GM18868 (cell line): ENCODE data around the gene WBP4.
"Not testable (repeated sequence)": the region's sequence is repeated elsewhere in the genome, so short reads cannot be mapped to it uniquely, and the experiment has no call there.

Source experiments
- ATAC-seq: cut with Tn5 transposase; IDR thresholded peaks from one replicate; pipeline ENCODE4 v1.9.1; 2021; ENCODE audit warnings: mild to moderate bottlenecking, moderate library complexity; ENCODE audit not compliant: unreplicated experiment

WBP4 gene, protein sequence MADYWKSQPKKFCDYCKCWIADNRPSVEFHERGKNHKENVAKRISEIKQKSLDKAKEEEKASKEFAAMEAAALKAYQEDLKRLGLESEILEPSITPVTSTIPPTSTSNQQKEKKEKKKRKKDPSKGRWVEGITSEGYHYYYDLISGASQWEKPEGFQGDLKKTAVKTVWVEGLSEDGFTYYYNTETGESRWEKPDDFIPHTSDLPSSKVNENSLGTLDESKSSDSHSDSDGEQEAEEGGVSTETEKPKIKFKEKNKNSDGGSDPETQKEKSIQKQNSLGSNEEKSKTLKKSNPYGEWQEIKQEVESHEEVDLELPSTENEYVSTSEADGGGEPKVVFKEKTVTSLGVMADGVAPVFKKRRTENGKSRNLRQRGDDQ

DNA sequence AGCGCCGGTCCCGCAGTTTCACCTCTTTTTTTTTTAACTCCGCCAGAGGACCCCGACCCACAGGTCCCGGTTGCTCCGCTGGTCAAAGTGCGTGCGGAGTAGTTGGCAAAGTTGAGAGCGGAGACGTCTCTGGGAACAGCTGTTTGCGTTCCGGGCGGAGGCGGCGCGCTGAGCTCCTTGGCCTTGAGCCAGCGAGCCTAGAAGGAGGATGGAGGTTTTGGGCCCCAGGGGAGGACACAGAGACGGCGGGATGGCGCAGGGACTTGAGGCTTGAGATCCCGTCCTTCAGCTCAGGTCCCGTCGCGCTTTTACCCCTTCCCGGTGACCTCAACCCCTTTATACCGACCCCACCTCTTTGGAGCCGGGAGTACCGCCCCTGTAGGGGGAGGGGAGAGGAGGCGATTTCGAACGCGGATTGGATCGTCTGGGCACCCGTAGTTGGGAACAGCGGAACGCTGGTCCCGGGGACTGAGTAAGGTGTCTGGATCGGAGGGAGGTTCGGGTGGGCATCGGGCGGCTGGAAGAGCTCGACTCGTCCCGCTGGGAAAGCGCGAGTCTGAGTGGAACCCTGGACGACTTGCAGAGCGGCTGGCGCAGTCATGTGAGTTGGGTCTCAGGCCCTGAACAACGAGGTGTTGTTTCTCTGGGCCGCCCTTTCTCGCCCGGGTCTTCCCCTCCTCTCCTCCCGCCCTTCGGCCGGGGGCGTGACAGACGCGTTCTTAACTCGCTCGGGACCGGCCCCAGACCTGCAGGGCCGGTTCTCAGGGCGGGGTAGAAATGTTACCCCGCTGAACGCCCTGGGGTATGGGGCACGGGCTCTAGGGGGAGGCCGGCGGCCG is at the start of gene WBP4:
Gene WBP4 (plus strand): TSS at position 435 of the 839 bp plus-strand sequence. CDS start 165 bp downstream, at position 600.
- peak; percentile 74 for ATAC-seq

DNA sequence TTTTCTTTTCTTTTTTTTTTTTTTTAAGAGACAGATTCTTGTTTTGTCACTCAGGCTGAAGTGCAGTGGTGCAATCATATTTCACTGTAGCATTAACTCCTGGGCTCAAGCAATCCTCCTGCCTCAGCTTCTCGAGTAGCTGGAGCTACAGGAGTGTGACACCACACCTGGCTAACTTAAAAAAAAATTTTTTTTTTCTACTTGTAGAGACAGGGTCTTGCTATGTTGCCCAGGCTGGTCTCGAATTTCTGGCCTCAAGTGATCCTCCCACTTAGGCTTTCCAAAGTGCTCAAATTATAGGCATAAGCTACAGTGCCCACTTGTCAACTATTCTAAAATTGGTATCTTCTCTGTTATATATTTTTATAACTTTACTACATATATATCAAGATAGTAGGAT is 48.8 kb upstream of the WBP4 start:
- no peak for ATAC-seq

DNA sequence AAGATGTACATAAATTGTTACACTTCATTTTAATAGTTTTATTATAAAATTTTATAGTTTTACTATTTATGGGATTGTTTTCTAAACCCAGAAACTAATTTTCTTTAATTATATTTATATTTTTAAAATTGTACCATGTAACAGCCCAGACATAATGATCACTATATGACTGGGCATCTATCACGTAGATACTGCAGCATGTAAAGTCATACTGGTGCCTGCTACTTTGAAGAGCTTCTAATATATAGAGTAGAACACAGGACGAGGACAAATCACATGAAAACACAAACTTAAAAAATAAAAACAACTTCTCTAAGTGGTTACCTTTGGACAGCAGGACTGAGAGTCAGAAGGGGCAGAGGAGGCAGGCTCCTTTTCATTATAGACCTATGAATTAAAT is 47.5 kb upstream of the WBP4 start:
- peak; percentile 61 for ATAC-seq

DNA sequence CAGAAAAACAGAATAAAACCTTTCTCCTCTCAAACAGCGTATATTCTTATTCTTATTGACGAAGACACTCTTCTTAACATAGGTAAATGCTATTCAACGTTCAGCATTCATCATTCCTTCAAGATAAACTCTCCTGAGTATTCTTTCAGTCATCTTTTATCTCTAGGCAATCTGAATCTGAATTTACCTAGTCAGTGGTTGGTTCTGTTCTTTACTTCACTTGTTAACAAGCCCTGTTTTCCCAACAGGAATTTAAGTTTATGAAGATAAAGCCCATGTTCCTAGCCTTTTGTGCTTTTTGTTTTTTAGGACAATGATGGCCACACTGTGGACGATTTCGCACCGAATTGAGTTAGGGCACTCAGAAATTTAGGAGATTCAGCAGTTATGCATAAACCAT is 45.4 kb upstream of the WBP4 start:
- no peak for ATAC-seq

DNA sequence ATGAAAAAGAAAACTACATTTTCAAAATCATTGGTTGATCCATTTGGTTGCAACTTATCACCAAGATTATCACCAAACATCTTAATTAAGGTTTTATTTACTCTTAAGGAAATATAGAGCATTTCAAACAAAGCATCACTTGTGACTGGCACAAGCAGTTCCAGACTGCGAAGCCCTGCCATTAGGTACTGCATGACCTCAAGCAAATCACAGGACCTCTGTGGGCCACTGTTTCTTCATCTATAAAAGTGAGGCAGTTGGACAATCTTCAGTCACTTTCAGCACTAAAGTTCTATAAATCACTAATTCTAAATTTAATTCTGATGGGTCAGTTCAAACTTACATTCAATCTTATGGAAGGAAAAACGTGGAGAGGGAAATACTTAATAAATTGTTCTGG is 44.1 kb upstream of the WBP4 start:
- ATAC-seq: no peak

DNA sequence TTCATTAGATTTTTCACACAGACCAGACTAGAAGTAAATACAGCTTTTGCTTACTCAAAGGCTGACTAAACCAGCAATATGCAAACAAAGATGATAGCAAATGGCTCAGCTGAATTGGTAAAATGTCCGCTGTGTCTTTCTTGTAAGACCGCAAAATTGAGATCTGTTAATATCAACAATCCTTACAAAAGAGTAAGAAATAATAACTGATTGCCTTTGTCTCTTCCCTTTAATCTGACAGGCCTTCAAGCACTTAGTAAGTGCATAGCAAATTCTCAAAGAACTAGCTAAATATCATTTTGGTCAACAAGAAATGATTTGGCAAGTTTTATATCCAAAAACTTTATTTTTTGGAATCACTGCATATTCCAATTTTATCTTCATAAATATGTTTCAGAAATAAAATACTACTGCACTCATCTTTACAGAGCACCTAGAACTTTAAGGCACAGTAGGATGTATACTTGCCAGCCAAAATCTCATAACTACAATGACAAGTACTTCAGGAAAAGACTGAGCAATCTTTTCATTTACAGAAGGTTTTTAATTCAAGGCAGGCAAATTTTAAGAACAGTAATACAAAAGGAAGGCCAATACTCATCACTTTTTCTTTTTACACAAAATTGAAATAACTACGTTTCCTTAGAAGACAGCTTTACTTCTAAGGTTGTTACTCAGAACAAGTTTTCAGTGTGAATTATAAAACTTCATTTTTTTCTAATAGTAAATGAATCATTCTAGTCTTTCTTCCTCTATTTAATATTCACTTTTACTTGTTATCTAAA is 43.3 kb upstream of the WBP4 start:
- ATAC-seq: no peak

DNA sequence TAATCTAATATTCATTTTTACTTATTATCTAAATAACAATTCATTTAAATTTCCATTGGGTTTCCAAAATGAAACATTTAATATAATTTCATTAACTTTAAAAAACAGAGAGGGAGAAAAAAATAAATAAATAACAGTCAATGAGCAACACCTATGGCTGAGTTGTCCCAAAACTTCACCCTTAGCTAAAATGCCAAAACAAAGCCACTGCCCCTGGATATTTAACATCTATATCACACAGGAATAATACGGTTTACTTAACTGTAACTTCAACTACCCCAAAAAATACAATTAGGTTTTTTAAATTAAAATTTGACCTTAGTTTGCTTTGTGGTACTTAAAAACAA is 42.7 kb upstream of the WBP4 start:
- no peak for ATAC-seq

DNA sequence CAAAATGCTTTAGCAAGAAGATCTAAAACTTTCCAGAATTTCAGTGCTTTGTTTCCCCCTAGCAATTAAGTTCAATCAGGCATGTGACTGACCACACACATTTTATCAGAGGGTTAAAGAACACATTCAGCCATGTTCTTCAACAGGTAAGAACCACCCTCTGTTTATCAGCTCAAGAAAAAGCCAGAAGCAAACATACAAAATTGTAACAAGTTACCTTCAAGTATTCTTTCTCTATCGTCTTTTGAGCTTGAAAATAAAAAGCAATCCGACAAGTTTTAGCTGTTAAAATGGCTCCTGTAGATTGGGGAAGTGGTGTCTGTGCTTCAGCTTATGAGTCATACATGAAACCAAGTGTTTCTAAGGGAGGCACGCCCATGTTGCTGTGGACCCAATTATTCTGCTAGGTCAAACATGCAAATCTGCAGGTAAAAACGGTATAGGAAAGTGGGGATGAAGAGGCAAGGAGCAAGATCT is 42.3 kb upstream of the WBP4 start, which contains the start of gene ELF1:
Gene ELF1 (minus strand): TSS at position 306 of the 477 bp plus-strand sequence. CDS start 37,262 bp downstream, outside the sequence.
- peak; percentile 95 for ATAC-seq

DNA sequence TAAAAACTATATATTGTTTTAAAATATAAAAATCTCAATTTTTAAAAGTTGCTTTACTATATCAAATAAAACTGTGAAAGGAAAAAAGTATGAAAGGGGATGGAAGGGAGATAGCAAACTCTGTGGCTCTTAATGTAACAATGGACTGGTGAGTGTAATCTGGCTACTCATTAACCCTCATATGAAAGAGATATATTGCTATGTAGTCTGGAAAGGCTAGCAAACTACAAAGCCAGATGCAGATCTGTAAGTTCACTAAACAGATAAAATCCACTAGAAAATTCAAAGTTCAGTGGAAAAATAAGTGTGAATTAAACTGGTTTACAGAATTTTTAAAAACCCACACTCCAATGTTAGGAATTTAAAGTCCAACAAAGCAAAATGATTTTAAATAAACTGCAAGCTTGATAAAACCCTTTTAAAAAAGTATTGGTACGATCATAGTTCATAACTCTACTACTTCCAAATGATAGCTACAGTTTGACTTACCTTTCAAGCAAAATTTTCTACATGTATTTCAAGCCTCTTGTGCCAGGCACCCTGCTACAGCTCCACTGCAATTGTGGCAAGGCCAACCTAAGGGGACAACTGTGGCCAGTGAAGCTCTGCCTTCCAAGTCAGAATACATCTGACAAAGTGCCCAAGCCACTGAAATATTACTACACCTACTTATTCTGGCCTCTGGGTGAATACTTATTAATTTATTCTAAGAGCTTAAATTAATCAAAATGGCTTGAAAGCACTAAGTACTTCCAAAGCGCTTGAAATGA is 41.5 kb upstream of the WBP4 start:
- no peak for ATAC-seq

DNA sequence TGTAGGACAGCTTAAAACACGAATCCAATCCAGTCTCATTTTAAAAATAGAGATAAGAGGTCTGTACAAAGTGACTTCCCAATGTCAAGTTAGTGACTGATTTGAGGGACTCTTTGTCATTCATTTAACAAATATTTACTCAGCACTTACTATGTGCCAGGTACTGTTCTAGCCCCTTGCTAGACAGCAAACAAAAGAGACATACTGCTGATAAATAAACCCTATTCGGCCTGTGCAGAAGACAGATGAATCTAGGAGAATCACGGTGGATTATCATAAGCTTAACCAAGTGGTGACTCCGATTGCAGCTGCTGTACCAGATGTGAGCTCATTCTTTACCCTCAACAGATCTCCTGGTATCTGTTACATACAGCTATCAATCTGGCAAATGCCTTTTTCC is 35.8 kb upstream of the WBP4 start:
- no peak for ATAC-seq

DNA sequence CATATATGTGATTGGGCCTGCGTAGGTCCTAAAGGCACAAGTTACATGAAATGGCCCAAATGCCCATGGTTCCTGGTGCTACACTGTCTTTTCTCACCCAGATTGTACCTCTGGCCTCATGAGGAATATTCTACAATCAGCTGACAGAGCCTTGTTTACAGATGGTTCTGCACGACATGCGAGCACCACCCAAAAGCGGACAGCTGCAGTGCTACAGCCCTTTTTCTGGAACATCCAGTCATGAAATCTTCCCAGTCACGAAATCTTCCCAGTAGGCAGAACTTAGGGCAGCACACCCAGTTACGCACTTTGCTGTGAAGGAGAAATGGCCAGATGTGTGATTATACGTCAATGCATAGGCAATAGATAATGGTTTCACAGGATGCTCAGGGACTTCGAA is 34.5 kb upstream of the WBP4 start:
- no peak for ATAC-seq

DNA sequence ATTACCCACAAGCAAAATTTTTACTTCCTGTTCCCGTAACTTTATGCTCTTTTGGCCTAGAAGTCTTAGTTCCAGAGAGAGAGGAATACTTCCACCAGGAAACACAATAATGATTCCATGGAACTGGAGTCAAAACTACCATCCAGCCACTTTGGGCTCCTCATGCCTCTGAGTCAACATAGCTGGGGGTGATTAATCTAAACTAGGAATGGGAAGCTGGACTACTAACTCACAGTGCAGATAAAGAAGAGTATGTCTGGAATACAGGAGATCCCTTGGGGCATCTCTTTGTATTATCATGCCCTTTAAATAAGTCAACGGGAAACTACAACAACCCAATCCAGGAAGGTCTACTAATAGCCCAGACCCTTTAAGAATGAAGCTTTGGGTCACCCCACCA is 33.3 kb upstream of the WBP4 start:
- ATAC-seq: no peak

DNA sequence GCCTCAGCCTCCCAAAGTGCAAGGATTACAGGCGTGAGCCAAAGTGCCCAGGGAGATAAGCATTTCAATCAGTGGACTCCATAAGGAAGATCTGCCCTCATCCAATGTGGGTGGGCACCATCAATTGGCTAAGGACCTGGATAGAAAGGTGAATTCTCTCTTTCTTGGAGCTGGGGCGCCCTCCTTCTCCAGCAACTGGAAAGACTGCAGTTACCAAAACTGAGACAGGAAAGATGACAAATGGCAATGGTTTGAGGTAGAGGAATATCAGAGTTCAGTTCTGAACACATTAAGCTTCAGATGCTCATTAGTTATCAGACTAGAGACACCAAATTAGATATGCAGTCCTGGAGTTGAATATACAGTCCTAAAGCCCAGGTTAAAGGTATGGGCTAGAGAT is 31.7 kb upstream of the WBP4 start:
- no peak for ATAC-seq

DNA sequence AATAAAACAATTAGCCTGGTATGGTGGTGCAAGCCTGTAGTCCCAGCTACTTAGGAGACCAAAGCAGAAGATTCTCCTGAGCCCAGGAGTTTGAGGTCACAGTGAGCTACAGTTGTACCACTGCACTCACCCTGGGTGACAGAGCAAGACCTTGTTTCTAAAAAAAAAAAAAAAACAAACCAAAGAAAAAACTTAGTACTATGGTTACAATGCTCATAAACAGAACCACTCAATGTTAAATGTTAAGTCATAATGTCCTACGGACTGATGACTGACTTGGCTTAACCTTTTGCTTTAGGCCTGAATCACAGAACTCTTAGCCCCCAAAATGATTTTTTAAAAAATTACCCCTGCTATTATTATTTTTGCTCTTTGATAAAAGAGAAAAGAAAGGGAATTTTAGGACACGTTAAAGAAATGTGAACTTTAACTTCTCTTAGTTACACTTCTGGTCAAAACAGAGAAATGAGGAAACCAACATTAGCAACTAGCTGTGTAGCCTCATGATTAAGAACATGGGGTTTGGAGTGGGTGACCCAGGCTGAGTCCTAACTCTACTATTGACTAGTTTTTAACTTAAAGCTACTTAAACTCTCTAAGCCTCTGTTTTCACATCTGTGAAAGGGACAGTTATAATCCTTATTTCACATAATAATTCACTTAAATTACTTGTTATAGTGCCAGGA is 28.5 kb upstream of the WBP4 start:
- ATAC-seq: no peak

DNA sequence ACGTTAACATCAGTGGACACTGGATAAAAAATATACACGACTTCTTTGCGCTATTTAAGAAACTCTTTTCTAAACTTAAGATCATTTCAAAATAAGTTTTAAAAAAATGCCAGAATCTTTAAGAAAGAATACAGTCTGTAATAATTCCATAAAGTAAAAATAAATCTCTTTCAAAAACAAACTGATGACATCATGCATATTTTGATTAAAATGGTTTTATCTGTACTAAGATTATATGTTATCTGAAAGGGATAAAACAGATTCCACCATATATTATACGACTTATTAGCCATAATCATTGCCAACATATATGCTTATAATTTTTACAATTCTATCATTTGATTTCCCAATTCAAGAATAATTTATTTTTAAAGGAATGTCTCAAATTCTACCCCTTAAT is 26.9 kb upstream of the WBP4 start:
- no peak for ATAC-seq

DNA sequence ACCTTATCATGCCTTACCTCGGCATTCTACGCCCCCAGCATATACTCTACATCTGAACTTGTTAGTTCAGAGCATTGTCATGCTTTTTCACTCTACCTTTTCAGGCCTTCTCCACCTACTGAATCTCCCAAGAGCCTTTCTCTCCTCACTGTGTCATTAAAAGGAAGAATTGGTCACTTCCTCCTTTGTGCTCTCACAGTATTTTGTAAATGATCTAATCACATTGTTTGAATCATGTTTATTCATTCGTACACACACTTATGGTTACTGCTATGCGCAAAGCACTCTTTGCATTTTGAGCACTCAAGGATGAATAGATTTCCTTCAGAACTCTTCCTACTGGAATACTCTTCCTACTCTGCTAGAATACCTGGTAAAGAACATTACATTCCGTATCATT is 26.4 kb upstream of the WBP4 start:
- no peak for ATAC-seq

DNA sequence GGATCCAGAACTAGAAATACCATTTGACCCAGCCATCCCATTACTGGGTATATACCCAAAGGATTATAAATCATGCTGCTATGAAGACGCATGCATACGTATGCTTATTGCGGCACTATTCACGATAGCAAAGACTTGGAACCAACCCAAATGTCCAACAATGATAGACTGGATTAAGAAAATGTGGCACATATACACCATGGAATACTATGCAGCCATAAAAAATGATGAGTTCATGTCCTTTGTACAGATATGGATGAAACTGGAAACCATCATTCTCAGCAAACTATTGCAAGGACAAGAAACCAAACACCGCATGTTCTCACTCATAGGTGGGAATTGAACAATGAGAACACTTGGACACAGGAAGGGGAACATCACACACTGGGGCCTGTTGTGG is 24.8 kb upstream of the WBP4 start:
- not testable (repeated sequence) for ATAC-seq

DNA sequence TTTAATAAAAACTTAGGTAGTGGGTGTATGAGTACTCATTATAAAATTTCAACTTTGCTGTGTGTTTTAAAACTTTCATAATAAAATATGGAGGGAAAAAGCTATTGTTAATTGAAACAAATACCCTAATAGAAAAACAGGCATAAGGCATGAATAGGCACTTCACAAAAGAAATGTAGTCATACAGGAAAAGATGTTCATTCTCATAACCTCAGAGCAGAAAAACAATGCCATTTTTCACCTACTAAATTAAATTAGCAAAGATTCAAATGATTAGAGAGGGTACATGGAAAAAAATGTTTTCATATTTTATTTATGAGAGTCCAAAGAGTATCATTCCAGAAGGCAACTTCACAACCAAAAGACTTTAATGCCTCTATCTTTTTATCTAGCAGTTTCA is 21.6 kb upstream of the WBP4 start:
- no peak for ATAC-seq

DNA sequence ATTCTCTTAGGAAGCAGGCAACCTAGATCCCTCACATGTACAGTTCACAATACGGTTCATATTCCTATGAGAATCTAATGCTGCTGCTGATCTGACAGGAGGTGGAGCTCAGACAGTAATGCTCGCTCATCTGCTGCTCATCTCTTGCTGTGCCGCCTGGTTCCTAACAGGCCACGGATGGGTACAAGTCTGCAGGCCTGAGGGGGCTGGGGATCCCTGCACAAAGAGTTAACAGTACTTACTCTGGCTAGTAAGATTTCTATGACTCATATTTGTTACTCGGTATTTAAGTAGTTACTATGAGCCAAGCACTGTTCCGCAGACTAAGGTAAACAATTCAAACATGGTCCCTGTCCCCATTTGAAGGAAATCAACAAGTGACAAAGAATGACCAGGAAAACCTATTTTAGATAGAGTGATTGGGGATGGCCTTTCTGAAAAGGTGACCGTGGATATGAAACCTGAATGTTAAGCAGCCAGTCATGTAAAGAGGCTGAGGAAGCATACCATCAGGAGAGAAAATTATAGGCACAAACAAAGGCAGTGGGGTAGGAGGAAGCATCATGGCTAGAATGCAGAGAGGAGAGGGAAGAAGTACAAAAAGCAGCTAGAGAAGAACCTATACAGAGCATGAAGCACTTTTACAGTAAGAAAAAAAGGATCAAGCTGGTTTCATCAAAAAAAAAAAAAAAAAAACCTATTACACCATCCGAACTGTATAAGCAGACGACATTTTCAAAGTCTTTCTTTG is 20.6 kb upstream of the WBP4 start:
- no peak for ATAC-seq
